A673 (cell line): Measurements from ENCODE around the gene ARHGEF1. TPM values are rescaled to one million over a fixed set of nuclear protein-coding genes. Genes with fewer than 3 reads are reported as not detected.

Experiments
- BruUV-seq: library from RNA; stranded (reverse); fragments of 400-500 nt; replicated peaks from 2 replicates; lab custom pipeline; 2021; lab: Mats Ljungman, UMichigan
- CTCF ChIA-PET: fragments of 300-600 bp; sonication (Branson Sonifier 250); formaldehyde crosslinking; loops from one replicate; lab custom pipeline; 2022; ENCODE audit warnings: antibody characterized with exemption; lab: Charles Lee
- POLR2A ChIA-PET: fragments of 300-600 bp; sonication (Branson Sonifier 250); formaldehyde crosslinking; loops from one replicate; lab custom pipeline; 2022; ENCODE audit warnings: antibody characterized with exemption; ENCODE audit not compliant: low non-redundant PET; lab: Charles Lee
- DNase-seq: peaks from one replicate; pipeline ENCODE4 v3.0.0-alpha.2; 2015; ENCODE audit warnings: low spot score
- H3K27ac ChIP-seq: fragments of 200-600 bp; sonication (generic); 2 replicates; pipeline ENCODE4 v1.5.1; 2016; ENCODE audit warnings: mixed run types, low read depth, mild to moderate bottlenecking, mixed read lengths, antibody characterized with exemption, low read length; ENCODE audit not compliant: poor library complexity, severe bottlenecking
- H3K27me3 ChIP-seq: fragments of 200-600 bp; sonication (generic); replicated peaks from 2 replicates; pipeline ENCODE4 v1.6.1; 2017; ENCODE audit warnings: mixed run types, low read depth, mild to moderate bottlenecking, mixed read lengths, antibody characterized with exemption, low read length; ENCODE audit not compliant: insufficient read depth, poor library complexity
- H3K36me3 ChIP-seq: fragments of 200-600 bp; sonication (generic); 2 replicates; pipeline ENCODE4 v1.6.1; 2016; ENCODE audit warnings: mixed run types, mild to moderate bottlenecking, mixed read lengths, antibody characterized with exemption, low read length; ENCODE audit not compliant: insufficient read depth, poor library complexity, severe bottlenecking
- H3K4me1 ChIP-seq: fragments of 200-600 bp; sonication (generic); 2 replicates; pipeline ENCODE4 v1.6.1; 2017; ENCODE audit warnings: mixed run types, mild to moderate bottlenecking, mixed read lengths, antibody characterized with exemption, low read length; ENCODE audit not compliant: insufficient read depth, poor library complexity, severe bottlenecking
- H3K4me3 ChIP-seq: fragments of 200-600 bp; sonication (generic); 2 replicates; pipeline ENCODE4 v1.5.1; 2016; ENCODE audit warnings: low read depth, mixed run types, mild to moderate bottlenecking, mixed read lengths, low read length; ENCODE audit not compliant: poor library complexity, severe bottlenecking
- H3K9me3 ChIP-seq: fragments of 200-600 bp; sonication (generic); 2 replicates; pipeline ENCODE4 v1.6.1; 2016; ENCODE audit warnings: mixed run types, low read depth, mild to moderate bottlenecking, mixed read lengths, antibody characterized with exemption, low read length; ENCODE audit not compliant: poor library complexity, severe bottlenecking
- EZH2 ChIP-seq: fragments of 200-600 bp; sonication (generic); IDR thresholded peaks from 2 replicates; pipeline ENCODE4 v1.6.1; 2017; ENCODE audit warnings: borderline replicate concordance, low read depth, mild to moderate bottlenecking, mixed read lengths, antibody characterized with exemption, low read length; ENCODE audit not compliant: poor library complexity, severe bottlenecking
- intact Hi-C: fragments of 100-400 bp; cut with micrococcal nuclease; formaldehyde crosslinking; loops from one replicate; pipeline ENCODE4 v1.10.0; 2022; ENCODE audit not compliant: unreplicated experiment
- microRNA-seq: library from miRNA; unstranded; fragments of <30 nt; microRNA quantifications from one replicate; pipeline ENCODE4 v1.2.0, GENCODE V29; 2021
- total RNA-seq: library from RNA; stranded (reverse); gene quantifications from 2 replicates; pipeline ENCODE4 v1.2.3, GENCODE V29; 2021
- TF ChIP-seq, protein P1 (sequence below): fragments of 300-800, 200-600 bp; sonication (generic); conservative IDR thresholded peaks from 2 replicates; pipeline ENCODE4 v1.5.1; 2017; ENCODE audit warnings: low read depth, mild to moderate bottlenecking, antibody characterized with exemption, low read length, moderate library complexity, mixed read lengths

The ARHGEF1 gene
- total RNA-seq, 1 experiment from 2014 or later: 164 TPM

GRCh38 chr19:41955521-41955920 lies 72.5 kb downstream of the ARHGEF1 start:
- no peaks in the 10 kb centered on the region for H3K9me3 ChIP-seq
- H3K4me1 ChIP-seq: peaks cover 7% of the 10 kb centered on the region
- TF ChIP-seq, protein P1, sequence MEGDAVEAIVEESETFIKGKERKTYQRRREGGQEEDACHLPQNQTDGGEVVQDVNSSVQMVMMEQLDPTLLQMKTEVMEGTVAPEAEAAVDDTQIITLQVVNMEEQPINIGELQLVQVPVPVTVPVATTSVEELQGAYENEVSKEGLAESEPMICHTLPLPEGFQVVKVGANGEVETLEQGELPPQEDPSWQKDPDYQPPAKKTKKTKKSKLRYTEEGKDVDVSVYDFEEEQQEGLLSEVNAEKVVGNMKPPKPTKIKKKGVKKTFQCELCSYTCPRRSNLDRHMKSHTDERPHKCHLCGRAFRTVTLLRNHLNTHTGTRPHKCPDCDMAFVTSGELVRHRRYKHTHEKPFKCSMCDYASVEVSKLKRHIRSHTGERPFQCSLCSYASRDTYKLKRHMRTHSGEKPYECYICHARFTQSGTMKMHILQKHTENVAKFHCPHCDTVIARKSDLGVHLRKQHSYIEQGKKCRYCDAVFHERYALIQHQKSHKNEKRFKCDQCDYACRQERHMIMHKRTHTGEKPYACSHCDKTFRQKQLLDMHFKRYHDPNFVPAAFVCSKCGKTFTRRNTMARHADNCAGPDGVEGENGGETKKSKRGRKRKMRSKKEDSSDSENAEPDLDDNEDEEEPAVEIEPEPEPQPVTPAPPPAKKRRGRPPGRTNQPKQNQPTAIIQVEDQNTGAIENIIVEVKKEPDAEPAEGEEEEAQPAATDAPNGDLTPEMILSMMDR: no peak
- TF ChIP-seq EZH2: no peak
- CTCF ChIA-PET: no interaction called here
- no peaks in the 10 kb centered on the region for H3K27me3 ChIP-seq
- intact Hi-C loops: loop anchor here (10.0 kb wide), 1 partner anchor 161 kb away; the partner anchor contains the start of gene CEACAM3
- no peak overlapping the region for H3K27ac ChIP-seq
- peaks cover 3% of the 10 kb centered on the region for H3K36me3 ChIP-seq
- POLR2A ChIA-PET: no interaction called here
- H3K4me3 ChIP-seq: no peak overlapping the region
- no TSS peak for BruUV-seq
- DNase-seq: no peak

DNA sequence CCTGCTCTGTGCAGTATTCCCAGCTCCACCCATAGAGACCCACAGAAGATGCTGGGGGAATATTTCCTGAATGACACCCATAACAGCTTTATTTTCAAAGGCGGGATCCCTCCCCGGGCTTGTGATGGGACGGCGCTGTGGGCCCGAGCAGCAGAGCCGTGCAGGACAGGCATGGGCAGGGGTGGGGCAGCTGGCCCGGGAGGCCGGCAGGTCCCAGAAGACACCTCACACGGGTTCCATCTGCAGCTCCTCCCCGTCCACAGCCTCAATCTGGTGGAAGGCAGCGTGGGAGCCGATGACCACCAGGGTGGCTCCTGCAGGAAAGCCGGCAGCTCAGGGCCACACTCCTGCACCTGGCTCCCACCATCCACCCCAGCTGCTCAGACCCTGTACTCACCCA lies 73.6 kb downstream of the ARHGEF1 start:
- peaks cover 7% of the 10 kb centered on the region for H3K4me1 ChIP-seq
- H3K4me3 ChIP-seq: no peak overlapping the region
- TF ChIP-seq EZH2: no peak
- TF ChIP-seq, protein P1: no peak
- no peaks in the 10 kb centered on the region for H3K27me3 ChIP-seq
- no peak for DNase-seq
- no peaks in the 10 kb centered on the region for H3K9me3 ChIP-seq
- intact Hi-C loops: loop anchor here (10.0 kb wide), 1 partner anchor 162 kb away; the partner anchor contains the start of gene CEACAM3
- H3K36me3 ChIP-seq: peaks cover 3% of the 10 kb centered on the region
- no TSS peak for BruUV-seq
- POLR2A ChIA-PET: no interaction called here
- CTCF ChIA-PET: interaction anchor here (0.8 to 3.0 kb wide), 2 partner anchors 112 to 163 kb away, joined by 3 to 11 read pairs; partner anchors contain the start of genes DMRTC2 and LYPD4
- H3K27ac ChIP-seq: no peak overlapping the region

Small RNA genes within 50 kb of the gene (microRNA-seq; reads per million reads assigned to microRNA genes)
- 1.9 reads per million for gene MIR6797

Other genes starting within 250 kb of the ARHGEF1 start
- gene CEACAM7, start 194.9 kb upstream of the ARHGEF1 start, total RNA-seq: 0.43 and 0.44 TPM in 2 replicates
- 0.54 and 0.90 TPM in 2 replicates for gene CEACAM5, start 174.6 kb upstream of the ARHGEF1 start, total RNA-seq
- 2.1 and 2.4 TPM in 2 replicates for gene CEACAM6, start 127.7 kb upstream of the ARHGEF1 start, total RNA-seq
- gene CEACAM3, start 86.6 kb upstream of the ARHGEF1 start, total RNA-seq: not detected in 2 replicates
- gene LYPD4, start 38.5 kb upstream of the ARHGEF1 start, total RNA-seq: not detected in 2 replicates
- gene DMRTC2, start 38.1 kb upstream of the ARHGEF1 start, total RNA-seq: not detected in 2 replicates
- 2,479 and 2,559 TPM in 2 replicates for gene RPS19, start 22.9 kb upstream of the ARHGEF1 start, total RNA-seq
- gene CD79A, start 5.9 kb upstream of the ARHGEF1 start, total RNA-seq: 14.4 and 17.8 TPM in 2 replicates
- 0.95 and 1.2 TPM in 2 replicates for gene ERFL, start 45.3 kb downstream of the ARHGEF1 start, total RNA-seq
- 114 and 124 TPM in 2 replicates for gene RABAC1, start 76.1 kb downstream of the ARHGEF1 start, total RNA-seq
- 8.5 and 9.0 TPM in 2 replicates for gene ATP1A3, start 111.0 kb downstream of the ARHGEF1 start, total RNA-seq
- 21.2 and 24.0 TPM in 2 replicates for gene GRIK5, start 187.0 kb downstream of the ARHGEF1 start, total RNA-seq
- 24.3 and 27.5 TPM in 2 replicates for gene ZNF574, start 193.0 kb downstream of the ARHGEF1 start, total RNA-seq
- gene POU2F2, start 249.3 kb downstream of the ARHGEF1 start, total RNA-seq: 2.2 and 2.5 TPM in 2 replicates